ENCODE measurements around the gene CCNYL1.

- TF ChIP-seq CTCF (IDR thresholded peaks at IDR 0.05) (no peak), POLR2A (IDR thresholded peaks at IDR 0.05) (no peak)
Observed at GRCh38 chr2:207734264-207734635, 22.8 kb downstream of the CCNYL1 start.

Measured in vagina (tissue), 2 donors.